ENCODE results near the gene NEDD4L. TPM values are rescaled to one million over a fixed set of nuclear protein-coding genes. Genes with fewer than 3 reads are reported as not detected.
"Not testable (repeated sequence)": the region's sequence is repeated elsewhere in the genome, so short reads cannot be mapped to it uniquely, and the experiment has no call there.

The NEDD4L gene
- total RNA-seq, 2 experiments from 2014 or later: 11.2 to 13.7 TPM

DNA sequence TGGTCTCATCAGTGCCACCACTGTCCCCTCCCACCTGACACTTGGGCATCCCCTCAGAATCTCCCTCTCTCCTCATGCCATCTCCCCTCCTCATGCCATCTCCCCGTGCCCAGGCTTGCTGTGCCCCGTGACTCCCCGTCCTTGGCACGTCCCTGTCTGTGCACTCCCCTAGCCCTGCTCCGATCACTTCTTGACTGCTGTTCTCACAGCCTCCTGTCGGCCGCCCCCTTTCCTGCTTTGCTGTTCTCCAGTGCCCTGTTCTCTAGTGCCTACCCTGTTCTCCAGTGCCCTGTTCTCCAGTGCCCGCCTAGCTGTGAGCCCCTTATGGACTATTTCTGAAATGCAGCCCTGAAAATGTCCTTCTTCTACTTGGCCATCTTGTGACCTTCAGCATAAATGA lies 331.0 kb downstream of the NEDD4L start:
- no peaks in the 10 kb centered on the region for H3K9me3 Mint-ChIP-seq
- H3K27me3 Mint-ChIP-seq: no peaks in the 10 kb centered on the region
- peaks cover 8% of the 10 kb centered on the region for H3K36me3 Mint-ChIP-seq (ENCODE audit: low read depth)
- TF ChIP-seq, protein P1, sequence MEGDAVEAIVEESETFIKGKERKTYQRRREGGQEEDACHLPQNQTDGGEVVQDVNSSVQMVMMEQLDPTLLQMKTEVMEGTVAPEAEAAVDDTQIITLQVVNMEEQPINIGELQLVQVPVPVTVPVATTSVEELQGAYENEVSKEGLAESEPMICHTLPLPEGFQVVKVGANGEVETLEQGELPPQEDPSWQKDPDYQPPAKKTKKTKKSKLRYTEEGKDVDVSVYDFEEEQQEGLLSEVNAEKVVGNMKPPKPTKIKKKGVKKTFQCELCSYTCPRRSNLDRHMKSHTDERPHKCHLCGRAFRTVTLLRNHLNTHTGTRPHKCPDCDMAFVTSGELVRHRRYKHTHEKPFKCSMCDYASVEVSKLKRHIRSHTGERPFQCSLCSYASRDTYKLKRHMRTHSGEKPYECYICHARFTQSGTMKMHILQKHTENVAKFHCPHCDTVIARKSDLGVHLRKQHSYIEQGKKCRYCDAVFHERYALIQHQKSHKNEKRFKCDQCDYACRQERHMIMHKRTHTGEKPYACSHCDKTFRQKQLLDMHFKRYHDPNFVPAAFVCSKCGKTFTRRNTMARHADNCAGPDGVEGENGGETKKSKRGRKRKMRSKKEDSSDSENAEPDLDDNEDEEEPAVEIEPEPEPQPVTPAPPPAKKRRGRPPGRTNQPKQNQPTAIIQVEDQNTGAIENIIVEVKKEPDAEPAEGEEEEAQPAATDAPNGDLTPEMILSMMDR (IDR thresholded peaks at IDR 0.05): no peak
- H3K4me1 Mint-ChIP-seq (ENCODE audit: low read depth): no peaks in the 10 kb centered on the region
- ATAC-seq (ENCODE audit: poor library complexity): no peak
- ChIA-PET POLR2A (no interaction called here), CTCF (no interaction called here)
- Histone ChIP-seq H3K27me3 (ENCODE audit: control insufficient read depth in 1 of 2, insufficient read depth in 2 of 2, low read length in 2 of 2) (no peaks in the 10 kb centered on the region), H3K36me3 (ENCODE audit: insufficient read depth, low read length) (no peaks in the 10 kb centered on the region), H3K9me3 (ENCODE audit: control insufficient read depth in 1 of 2, insufficient read depth in 1 of 2, low read length in 2 of 2) (no peaks in the 10 kb centered on the region), H3K4me1 (ENCODE audit: insufficient read depth, low read length) (no peaks in the 10 kb centered on the region), H3K4me3 (ENCODE audit: low read length) (no peak overlapping the region), H3K27ac (ENCODE audit: low read depth in 1 of 2, low read length in 2 of 2) (no peak overlapping the region)
- no peak for DNase-seq
- intact Hi-C loops (cut with DNase I, micrococcal nuclease): no loop called here
- no peak overlapping the region for H3K4me3 Mint-ChIP-seq
- H3K27ac Mint-ChIP-seq: no peak overlapping the region

DNA sequence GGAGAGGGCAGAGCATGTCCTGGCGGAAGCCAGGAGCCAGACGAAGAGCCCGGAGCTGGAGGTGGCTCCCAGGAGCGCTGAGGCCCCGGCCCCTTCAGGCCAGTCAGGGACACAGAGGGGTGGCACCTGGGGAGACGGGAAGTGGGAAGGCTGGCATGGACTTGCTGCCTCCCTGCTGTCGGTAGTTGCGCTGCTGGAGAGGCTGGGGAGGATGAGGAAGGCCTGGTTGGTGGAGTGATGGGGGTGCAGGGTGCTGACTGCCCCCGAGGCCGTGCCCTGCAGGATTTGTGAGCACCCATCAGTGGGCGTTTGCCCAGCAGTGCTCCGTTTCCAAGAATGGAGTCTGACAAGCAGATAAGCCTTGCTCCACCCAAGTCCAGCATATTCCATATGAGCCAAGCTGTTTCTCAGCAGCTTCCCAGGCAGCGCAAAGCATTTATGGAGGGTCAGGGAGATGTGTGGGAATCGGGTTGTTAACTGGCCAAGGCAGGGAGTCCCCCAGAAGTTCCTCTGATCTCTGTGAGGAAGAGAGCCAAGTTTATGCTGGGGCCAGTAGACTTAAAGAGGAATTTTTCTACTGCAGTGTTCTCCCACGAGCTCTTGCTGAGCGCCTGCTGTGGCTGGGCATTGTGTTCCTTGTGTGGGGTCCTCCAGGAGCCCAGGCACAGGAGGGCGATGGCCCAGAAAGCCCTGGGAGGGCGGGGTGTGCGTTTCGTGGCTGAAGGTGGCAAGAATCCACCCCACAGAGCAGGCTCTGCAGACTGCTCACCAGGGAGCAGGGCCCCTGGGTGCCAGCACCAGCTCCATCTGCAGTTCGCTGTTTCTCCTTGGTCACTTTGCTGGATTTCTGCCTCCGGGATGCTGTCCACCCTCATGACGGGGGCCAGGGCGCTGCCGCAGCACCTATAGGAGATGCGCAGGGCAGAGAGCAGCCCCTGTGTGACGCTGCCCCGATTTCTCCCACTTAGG lies 334.7 kb downstream of the NEDD4L start:
- CTCF ChIA-PET: no interaction called here
- H3K27ac Mint-ChIP-seq: no peak overlapping the region

DNA sequence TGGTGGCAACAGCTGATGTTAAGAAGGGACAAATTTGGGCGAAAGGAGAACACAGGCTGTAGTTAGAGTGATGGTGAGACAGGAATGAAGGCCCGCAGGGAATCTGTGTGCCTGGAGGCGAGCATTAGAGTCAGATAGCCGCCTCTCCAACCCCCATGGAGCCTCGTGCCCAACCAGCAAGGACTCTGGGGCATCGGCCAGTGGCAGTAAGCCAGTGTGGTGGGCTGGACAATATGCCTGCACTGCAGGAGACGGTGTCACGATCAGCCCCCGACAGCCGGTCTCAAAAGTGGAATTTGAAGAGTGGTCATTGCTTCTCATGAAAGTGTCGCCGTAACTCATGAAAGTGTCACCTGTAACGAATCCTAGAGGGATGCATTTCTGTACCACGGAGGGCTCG lies 335.4 kb downstream of the NEDD4L start:
- Mint-ChIP-seq H3K36me3 (ENCODE audit: low read depth) (no peaks in the 10 kb centered on the region), H3K4me3 (no peak overlapping the region), H3K4me1 (ENCODE audit: low read depth) (no peaks in the 10 kb centered on the region), H3K27me3 (no peaks in the 10 kb centered on the region), H3K27ac (no peak overlapping the region), H3K9me3 (no peaks in the 10 kb centered on the region)
- CTCF ChIA-PET: no interaction called here
- no peak for ATAC-seq (ENCODE audit: poor library complexity)
- Histone ChIP-seq H3K4me1 (ENCODE audit: insufficient read depth, low read length) (no peaks in the 10 kb centered on the region), H3K4me3 (ENCODE audit: low read length) (no peak overlapping the region), H3K36me3 (ENCODE audit: insufficient read depth, low read length) (no peaks in the 10 kb centered on the region), H3K27me3 (ENCODE audit: control insufficient read depth in 1 of 2, insufficient read depth in 2 of 2, low read length in 2 of 2) (no peaks in the 10 kb centered on the region), H3K27ac (ENCODE audit: low read depth in 1 of 2, low read length in 2 of 2) (no peak overlapping the region), H3K9me3 (ENCODE audit: control insufficient read depth in 1 of 2, insufficient read depth in 1 of 2, low read length in 2 of 2) (no peaks in the 10 kb centered on the region)
- POLR2A ChIA-PET: no interaction called here
- TF ChIP-seq, protein P1 (IDR thresholded peaks at IDR 0.05): no peak
- DNase-seq: no peak
- intact Hi-C loops (cut with DNase I, micrococcal nuclease): no loop called here

More for the DNA sequence above, 334.7 kb downstream of the NEDD4L start:
- no peak for DNase-seq
- no peak overlapping the region for H3K27ac ChIP-seq (ENCODE audit: low read depth in 1 of 2, low read length in 2 of 2)
- H3K4me3 ChIP-seq (ENCODE audit: low read length): no peak overlapping the region
- Mint-ChIP-seq H3K27me3 (no peaks in the 10 kb centered on the region), H3K36me3 (ENCODE audit: low read depth) (no peaks in the 10 kb centered on the region), H3K4me1 (ENCODE audit: low read depth) (no peaks in the 10 kb centered on the region), H3K9me3 (no peaks in the 10 kb centered on the region), H3K4me3 (no peak overlapping the region)
- TF ChIP-seq, protein P1 (IDR thresholded peaks at IDR 0.05): no peak
- no peaks in the 10 kb centered on the region for H3K9me3 ChIP-seq (ENCODE audit: control insufficient read depth in 1 of 2, insufficient read depth in 1 of 2, low read length in 2 of 2)
- intact Hi-C loops (cut with DNase I, micrococcal nuclease): no loop called here
- POLR2A ChIA-PET: interaction anchor here (1.3 kb wide), 1 partner anchor 10 kb away, joined by 3 read pairs; no protein-coding TSS in a partner anchor
- H3K36me3 ChIP-seq (ENCODE audit: insufficient read depth, low read length): no peaks in the 10 kb centered on the region
- H3K27me3 ChIP-seq (ENCODE audit: control insufficient read depth in 1 of 2, insufficient read depth in 2 of 2, low read length in 2 of 2): no peaks in the 10 kb centered on the region
- ATAC-seq (ENCODE audit: poor library complexity): no peak
- H3K4me1 ChIP-seq (ENCODE audit: insufficient read depth, low read length): no peaks in the 10 kb centered on the region

DNA sequence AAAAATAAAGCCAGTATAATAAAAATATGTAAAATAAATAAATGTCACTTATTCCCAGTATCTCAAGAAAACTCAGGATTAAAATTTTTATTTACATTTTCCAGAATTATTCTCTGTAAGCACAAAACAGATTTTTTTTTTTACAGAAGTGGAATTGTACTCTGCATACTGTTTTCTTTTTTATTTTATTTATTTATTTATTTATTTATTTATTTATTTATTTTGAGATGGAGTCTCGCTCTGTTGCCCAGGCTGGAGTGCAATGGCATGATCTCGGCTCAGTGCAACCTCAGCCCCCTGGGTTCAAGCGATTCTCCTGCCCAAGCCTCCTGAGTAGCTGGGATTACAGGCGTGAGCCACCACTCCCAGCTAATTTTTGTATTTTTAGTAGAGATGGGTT lies 336.1 kb downstream of the NEDD4L start:
- H3K4me1 ChIP-seq (ENCODE audit: insufficient read depth, low read length); H3K4me1 Mint-ChIP-seq (ENCODE audit: low read depth); H3K4me3 ChIP-seq (ENCODE audit: low read length); H3K27ac Mint-ChIP-seq; H3K4me3 Mint-ChIP-seq; H3K27ac ChIP-seq (ENCODE audit: low read depth in 1 of 2, low read length in 2 of 2); POLR2A ChIA-PET; CTCF ChIA-PET; H3K36me3 ChIP-seq (ENCODE audit: insufficient read depth, low read length); ATAC-seq (ENCODE audit: poor library complexity); intact Hi-C loops (cut with DNase I, micrococcal nuclease); H3K27me3 Mint-ChIP-seq; H3K27me3 ChIP-seq (ENCODE audit: control insufficient read depth in 1 of 2, insufficient read depth in 2 of 2, low read length in 2 of 2); DNase-seq; H3K9me3 Mint-ChIP-seq; H3K9me3 ChIP-seq (ENCODE audit: control insufficient read depth in 1 of 2, insufficient read depth in 1 of 2, low read length in 2 of 2); H3K36me3 Mint-ChIP-seq (ENCODE audit: low read depth): not testable (repeated sequence)

Measured in CD4-positive, alpha-beta T cell (primary cell).